Stimulated activated CD8-positive, alpha-beta memory T cell treated with anti-CD3 and anti-CD28 coated beads, Interleukin-12 subunit alpha, Interleukin-12 subunit beta, amount 100 ng/mL, for 24 hours (primary cell): Measurements from ENCODE around the gene PCNT.
A peak's percentile ranks its signal among the peaks of the same experiment; 100 is the strongest.
"Not testable (repeated sequence)": the region's sequence is repeated elsewhere in the genome, so short reads cannot be mapped to it uniquely, and the experiment has no call there.

Experiments used
- DNase-seq: peaks from one replicate; pipeline ENCODE4 v3.0.0-alpha.2; 2020; ENCODE audit errors: extremely low read depth

The PCNT gene

DNA sequence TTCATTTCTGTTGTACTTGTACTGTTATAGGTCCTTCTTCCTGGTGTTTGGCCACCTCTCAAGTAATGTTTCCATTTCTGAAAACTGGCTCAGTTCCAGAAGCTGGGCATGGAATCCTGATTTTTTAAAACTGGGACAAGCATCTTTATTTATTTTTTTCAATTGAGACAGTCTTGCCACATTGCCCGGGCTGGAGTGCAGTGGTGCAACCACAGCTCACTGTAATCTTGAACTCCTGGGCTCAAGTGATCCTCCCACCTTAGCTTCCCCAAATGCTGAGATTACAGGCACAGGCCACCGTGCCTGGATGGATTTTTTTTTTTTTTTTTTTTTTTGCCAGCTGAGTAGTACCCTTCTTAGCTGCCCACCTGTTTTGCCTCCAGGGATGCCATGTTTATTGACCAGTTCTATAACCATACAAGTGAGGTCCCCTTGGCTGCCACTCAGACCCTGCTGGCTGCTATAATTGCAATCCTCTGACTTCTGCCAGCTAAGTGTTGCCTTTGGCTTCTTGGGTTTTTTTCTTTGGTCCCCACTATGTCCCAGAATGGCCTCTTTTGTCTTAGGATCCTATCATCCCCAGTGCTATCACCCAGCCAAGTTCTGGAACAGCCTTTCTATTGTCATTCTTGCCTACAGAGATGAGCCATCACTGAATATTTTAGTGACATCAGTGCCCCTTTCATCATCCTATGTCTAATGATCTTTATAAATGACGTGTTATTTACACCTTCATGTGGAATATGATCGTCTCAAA lies 130.9 kb downstream of the PCNT start:
- DNase-seq: no peak

- DNase-seq: no peak
Measured at GRCh38 chr21:46455575-46456385, 131.8 kb downstream of the PCNT start.

- no peak for DNase-seq
Measured at GRCh38 chr21:46456750-46457149, 132.8 kb downstream of the PCNT start.

- no peak for DNase-seq
Measured at GRCh38 chr21:46457801-46458314, 133.9 kb downstream of the PCNT start.

DNA sequence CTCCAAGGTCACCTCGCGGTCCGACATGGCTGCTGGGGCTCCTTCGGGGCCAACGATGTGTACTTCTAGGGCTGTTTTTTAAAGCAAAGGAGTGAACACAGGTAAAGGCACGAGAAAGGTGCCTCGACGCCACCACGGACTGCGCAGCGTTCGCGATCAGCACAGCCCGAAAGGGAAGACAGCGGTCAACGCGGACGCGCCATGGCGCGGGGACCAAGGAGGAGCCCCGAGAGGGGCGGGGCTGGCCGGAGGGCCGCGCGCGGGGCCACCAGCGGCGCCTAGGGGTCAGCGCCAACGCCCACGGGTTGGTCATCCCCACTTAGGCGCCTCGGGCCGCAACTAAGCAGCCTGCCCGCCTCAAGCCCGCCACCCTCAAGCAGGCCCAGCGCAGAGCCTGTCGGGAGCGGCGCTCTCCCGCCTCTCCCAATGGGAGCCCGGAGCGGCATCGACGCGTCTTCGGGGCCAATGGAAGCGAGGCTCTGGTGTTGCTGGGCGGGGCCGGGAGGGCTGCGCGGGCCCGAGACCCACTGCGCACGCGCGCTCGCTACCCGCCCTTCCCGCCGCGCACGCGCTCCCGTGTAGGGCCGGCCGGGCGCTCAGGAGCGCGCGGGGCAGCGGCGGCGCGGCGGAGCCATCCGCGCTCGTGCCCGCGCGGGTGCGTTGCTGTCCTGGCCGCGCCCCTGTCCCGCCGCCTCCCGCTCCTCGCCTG lies 134.5 kb downstream of the PCNT start, which contains the start of gene DIP2A:
Gene DIP2A, plus strand, starts transcription at position 577 of the 709 bp plus-strand sequence. CDS start 241 bp downstream, outside the sequence.
- DNase-seq: peak; percentile 84

- DNase-seq: no peak
Measured at GRCh38 chr21:46459024-46459355, 135.0 kb downstream of the PCNT start.

DNA sequence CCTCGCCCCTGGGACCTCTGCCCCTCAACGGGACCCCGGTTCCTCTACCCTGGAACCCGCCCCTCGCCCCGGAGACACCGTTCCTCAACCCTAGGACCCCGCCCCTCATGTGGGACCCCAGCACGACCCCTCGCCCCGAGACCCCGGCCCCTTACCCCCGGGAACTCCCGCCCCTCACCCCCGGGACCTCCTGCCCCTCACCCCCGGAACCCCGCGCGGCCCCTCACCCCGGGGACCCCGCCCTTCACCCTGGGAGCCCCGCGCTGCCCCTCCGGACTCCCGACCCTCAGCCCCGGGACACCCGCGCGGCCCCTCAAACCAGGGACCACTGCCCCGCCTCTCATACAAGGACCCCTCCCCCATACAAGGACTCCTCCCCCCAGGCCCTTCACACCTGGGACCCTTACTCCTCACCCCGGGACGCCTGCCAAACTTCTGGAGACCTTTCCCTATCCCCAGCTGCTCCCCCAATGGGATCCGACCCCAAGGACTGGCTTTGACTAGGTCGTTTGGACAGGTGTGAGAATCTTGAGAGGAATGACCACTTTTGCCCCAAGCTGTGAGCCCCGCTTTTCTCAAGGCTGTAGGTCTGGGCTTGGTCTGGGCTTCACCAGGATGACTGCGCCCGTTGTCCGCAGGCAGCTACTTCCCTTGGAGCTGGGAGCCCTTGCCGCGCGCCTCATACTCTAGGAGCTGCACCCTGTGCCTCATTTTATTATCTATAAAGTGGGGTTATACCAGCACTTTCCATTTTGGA lies 135.6 kb downstream of the PCNT start:
- no peak for DNase-seq

- DNase-seq: no peak
Measured at GRCh38 chr21:46461909-46462308, 138.0 kb downstream of the PCNT start.

DNA sequence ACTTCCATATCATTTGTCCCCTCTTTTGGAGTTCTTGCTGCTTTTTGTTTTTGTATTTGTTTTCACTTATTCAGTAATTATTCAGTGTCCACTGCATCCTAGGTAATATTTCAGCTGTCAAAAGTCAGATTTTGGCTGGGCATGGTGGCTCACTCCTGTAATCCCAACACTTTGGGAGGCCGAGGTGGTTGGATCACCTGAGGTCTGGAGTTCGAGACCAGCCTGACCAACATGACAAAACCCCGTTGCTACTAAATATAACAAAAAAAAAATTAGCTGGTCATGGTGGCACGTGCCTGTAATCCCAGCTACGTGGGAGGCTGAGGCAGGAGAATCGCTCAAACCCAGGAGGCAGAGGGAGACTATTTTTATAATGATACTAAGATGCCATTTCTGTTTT lies 141.2 kb downstream of the PCNT start:
- DNase-seq: not testable (repeated sequence)

GRCh38 chr21:46465651-46466050 lies 141.7 kb downstream of the PCNT start:
- DNase-seq: no peak

DNA sequence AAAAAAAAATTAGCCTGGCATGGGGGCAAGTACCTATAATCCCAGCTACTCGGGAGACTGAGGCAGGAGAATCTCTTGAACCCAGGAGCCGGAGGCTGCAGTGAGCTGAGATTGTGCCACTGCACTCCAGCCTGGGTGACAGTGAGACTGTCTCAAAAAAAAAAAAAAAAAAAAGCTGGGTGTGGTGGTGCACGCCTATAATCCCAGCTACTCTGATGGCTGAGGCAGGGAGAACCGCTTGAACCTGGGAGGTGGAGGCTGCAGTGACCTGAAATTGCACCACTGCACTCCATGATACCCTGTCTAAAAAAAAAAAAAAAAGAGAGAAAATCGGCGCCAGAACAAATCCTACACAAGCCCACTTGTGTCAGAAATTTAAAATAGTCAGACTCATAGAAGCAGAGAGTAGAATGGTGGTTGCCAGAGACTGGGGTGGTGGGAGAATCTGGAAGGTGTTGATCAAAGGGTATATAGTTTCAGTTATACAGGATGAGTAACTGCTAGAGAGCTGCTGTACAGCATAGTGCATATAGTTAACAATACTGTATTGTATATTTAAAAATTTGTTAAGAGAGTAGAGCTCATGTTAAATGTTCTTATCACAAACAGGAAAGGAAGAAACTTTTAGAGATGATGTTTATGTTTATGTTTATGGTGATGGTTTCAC lies 144.3 kb downstream of the PCNT start:
- no peak for DNase-seq

- DNase-seq: no peak
Measured at GRCh38 chr21:46469275-46469674, 145.3 kb downstream of the PCNT start.

DNA sequence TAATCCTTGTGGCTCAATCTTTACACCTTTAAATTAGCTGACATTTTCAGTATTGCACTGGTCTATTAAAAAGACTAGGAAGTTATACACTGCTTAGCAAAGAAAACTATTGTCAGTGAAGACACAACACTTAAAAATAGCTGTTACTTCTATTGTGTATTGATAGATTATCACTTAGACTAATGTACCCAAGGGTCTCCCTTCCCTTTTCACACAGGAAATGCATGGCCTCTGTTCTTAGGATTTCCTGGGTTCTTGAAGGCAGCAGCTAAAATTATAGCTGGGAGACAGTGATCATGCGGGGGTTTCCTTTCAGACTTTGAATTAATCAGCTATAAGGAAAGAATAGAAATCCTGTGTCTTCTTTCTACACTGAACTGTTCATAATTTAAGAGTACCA lies 147.6 kb downstream of the PCNT start:
- DNase-seq: no peak

- no peak for DNase-seq
Measured at GRCh38 chr21:46472246-46472645, 148.3 kb downstream of the PCNT start.

DNA sequence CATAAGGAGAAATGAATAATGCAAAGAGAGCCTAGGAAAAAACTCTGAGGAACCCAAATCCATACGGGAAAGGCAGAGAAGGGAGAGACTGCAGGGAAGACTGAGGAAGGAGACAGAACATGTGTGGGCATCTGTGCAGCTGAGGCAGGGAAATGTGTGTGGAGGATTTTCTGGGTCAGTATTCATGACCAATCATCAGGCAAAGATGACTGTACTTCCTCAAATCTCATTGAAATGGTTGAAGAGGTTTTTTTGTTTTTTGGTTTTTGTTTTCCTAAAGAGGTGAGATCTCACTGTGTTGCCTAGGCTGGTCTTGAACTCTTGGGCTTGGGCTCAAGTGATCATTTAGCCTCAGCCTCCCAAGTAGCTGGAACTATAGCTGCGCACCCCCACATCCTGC lies 150.4 kb downstream of the PCNT start:
- DNase-seq: no peak

DNA sequence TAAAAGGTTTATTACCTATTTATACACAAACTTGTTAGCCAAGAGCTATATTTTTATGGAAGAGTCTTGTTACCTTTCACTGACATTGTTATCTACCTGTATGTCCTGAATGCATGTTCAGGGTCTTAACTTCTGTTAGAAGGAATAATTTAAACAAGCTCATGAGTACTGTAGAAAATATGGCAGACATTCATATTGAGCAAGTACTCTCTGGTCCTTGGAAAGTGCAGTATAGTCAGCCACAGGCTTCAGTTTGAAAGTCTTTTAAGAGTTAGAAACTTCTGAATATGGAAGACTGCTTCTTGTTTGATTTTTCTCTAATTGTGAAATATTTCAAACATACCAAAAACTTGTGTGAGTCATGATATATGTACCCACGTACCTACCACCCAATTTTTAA lies 151.3 kb downstream of the PCNT start:
- no peak for DNase-seq

GRCh38 chr21:46477765-46478164 lies 153.8 kb downstream of the PCNT start:
- no peak for DNase-seq

- no peak for DNase-seq
Measured at GRCh38 chr21:46478910-46479309, 155.0 kb downstream of the PCNT start.

DNA sequence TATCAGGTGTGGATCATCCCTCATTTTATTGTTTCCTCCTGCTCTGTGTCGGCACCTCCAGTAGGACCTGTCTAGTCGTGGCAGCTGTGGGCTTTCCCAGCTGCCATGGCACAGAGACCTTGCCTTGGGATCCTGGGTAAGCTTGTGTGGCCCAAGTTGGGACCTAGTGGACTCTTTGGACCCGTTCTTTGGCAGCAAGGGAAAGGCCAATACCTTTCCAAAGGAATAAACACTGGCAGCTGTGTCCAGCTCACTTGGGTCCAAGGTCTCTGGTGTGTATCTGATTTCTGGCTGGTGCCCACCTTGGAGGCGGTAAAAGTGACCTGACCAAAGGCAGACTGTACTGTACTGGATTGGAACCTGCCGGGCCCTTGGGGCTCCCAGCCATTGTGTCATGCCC lies 156.5 kb downstream of the PCNT start:
- DNase-seq: no peak

GRCh38 chr21:46482225-46482845 lies 158.4 kb downstream of the PCNT start:
- no peak for DNase-seq

GRCh38 chr21:46482846-46483231 lies 158.9 kb downstream of the PCNT start:
- no peak for DNase-seq
